SK-N-SH treated with all-trans-retinoic acid at 6 μM for 48 hours (cell line): Measurements from ENCODE around the gene CAP1.

Experiments used
- ARNTL ChIP-seq: fragments of 450-650 bp; formaldehyde crosslinking; IDR thresholded peaks from 2 replicates; pipeline ENCODE4 v1.5.0; 2020; ENCODE audit warnings: low read depth, mild to moderate bottlenecking, moderate library complexity, borderline replicate concordance
- CREB5 ChIP-seq: fragments of 250-450 bp; sonication (Bioruptor Pico); IDR thresholded peaks from 2 replicates; pipeline ENCODE4 v1.5.1; 2020; ENCODE audit warnings: low read depth, mild to moderate bottlenecking, moderate library complexity
- CSDC2 ChIP-seq: fragments of 250-450 bp; sonication (Bioruptor Pico); IDR thresholded peaks from 2 replicates; pipeline ENCODE4 v1.5.0; 2020; ENCODE audit warnings: mild to moderate bottlenecking, moderate library complexity
- ESRRG ChIP-seq: fragments of 250-450 bp; sonication (Bioruptor Pico); IDR thresholded peaks from 2 replicates; pipeline ENCODE4 v1.6.1; 2021; ENCODE audit warnings: mild to moderate bottlenecking
- OSR1 ChIP-seq: fragments of 250-450 bp; sonication (Bioruptor Pico); IDR thresholded peaks from 2 replicates; pipeline ENCODE4 v1.8.0; 2022; ENCODE audit warnings: moderate library complexity, mild to moderate bottlenecking, inconsistent platforms
- PPARA ChIP-seq: fragments of 250-450 bp; sonication (Bioruptor Pico); IDR thresholded peaks from 2 replicates; pipeline ENCODE4 v1.5.0; 2020; ENCODE audit warnings: mild to moderate bottlenecking, borderline replicate concordance
- RARB ChIP-seq: fragments of 250-450 bp; sonication (Bioruptor Pico); IDR thresholded peaks from 2 replicates; pipeline ENCODE4 v1.8.0; 2021; ENCODE audit warnings: mild to moderate bottlenecking, moderate library complexity
- ZFP3 ChIP-seq: fragments of 250-450 bp; sonication (Bioruptor Pico); IDR thresholded peaks from 2 replicates; pipeline ENCODE4 v1.5.0; 2020; ENCODE audit warnings: mild to moderate bottlenecking, moderate library complexity
- ZFP30 ChIP-seq: fragments of 450-650 bp; formaldehyde crosslinking; IDR thresholded peaks from 2 replicates; pipeline ENCODE4 v1.5.0; 2022; ENCODE audit warnings: mild to moderate bottlenecking, moderate library complexity
- ZNF70 ChIP-seq: fragments of 450-650 bp; formaldehyde crosslinking; IDR thresholded peaks from 2 replicates; pipeline ENCODE4 v1.5.0; 2020; ENCODE audit warnings: mild to moderate bottlenecking, moderate library complexity
- ZNF8 ChIP-seq: fragments of 450-650 bp; formaldehyde crosslinking; IDR thresholded peaks from 2 replicates; pipeline ENCODE4 v1.5.0; 2020; ENCODE audit warnings: mild to moderate bottlenecking, moderate library complexity
- TF ChIP-seq, protein P1 (sequence below): fragments of 250-450 bp; sonication (Bioruptor Pico); IDR thresholded peaks from 2 replicates; pipeline ENCODE4 v1.8.0; 2020; ENCODE audit warnings: mild to moderate bottlenecking, moderate library complexity, borderline replicate concordance

- TF ChIP-seq CSDC2 (CRISPR knock-in tag) = no peak
- no peak for TF ChIP-seq ZNF70 (CRISPR knock-in tag)
- no peak for TF ChIP-seq ZFP30 (CRISPR knock-in tag)
- TF ChIP-seq OSR1 (CRISPR knock-in tag) = no peak
- no peak for TF ChIP-seq ZNF8 (CRISPR knock-in tag)
- TF ChIP-seq RARB (CRISPR knock-in tag) = no peak
- no peak for TF ChIP-seq PPARA (CRISPR knock-in tag)
- TF ChIP-seq, protein P1, sequence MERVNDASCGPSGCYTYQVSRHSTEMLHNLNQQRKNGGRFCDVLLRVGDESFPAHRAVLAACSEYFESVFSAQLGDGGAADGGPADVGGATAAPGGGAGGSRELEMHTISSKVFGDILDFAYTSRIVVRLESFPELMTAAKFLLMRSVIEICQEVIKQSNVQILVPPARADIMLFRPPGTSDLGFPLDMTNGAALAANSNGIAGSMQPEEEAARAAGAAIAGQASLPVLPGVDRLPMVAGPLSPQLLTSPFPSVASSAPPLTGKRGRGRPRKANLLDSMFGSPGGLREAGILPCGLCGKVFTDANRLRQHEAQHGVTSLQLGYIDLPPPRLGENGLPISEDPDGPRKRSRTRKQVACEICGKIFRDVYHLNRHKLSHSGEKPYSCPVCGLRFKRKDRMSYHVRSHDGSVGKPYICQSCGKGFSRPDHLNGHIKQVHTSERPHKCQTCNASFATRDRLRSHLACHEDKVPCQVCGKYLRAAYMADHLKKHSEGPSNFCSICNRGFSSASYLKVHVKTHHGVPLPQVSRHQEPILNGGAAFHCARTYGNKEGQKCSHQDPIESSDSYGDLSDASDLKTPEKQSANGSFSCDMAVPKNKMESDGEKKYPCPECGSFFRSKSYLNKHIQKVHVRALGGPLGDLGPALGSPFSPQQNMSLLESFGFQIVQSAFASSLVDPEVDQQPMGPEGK (CRISPR knock-in tag) = no peak
- no peak for TF ChIP-seq ARNTL
- TF ChIP-seq ESRRG (CRISPR knock-in tag) = no peak
- TF ChIP-seq CREB5 = no peak
- TF ChIP-seq ZFP3 (CRISPR knock-in tag) = no peak
These were observed 55.3 kb downstream of the CAP1 start for GRCh38 chr1:40095806-40096205.
